Measurements from ENCODE around the gene CACNA2D1.

GRCh38 chr7:82128546-82128945 is 315.0 kb downstream of the CACNA2D1 start:
- TF ChIP-seq TAF1 (IDR thresholded peaks at IDR 0.05; ENCODE audit: borderline replicate concordance, insufficient read depth, low read length) (no peak), POLR2AphosphoS5 (IDR thresholded peaks at IDR 0.05; ENCODE audit: low read depth, low read length) (no peak)
- TF ChIP-seq, protein P1, sequence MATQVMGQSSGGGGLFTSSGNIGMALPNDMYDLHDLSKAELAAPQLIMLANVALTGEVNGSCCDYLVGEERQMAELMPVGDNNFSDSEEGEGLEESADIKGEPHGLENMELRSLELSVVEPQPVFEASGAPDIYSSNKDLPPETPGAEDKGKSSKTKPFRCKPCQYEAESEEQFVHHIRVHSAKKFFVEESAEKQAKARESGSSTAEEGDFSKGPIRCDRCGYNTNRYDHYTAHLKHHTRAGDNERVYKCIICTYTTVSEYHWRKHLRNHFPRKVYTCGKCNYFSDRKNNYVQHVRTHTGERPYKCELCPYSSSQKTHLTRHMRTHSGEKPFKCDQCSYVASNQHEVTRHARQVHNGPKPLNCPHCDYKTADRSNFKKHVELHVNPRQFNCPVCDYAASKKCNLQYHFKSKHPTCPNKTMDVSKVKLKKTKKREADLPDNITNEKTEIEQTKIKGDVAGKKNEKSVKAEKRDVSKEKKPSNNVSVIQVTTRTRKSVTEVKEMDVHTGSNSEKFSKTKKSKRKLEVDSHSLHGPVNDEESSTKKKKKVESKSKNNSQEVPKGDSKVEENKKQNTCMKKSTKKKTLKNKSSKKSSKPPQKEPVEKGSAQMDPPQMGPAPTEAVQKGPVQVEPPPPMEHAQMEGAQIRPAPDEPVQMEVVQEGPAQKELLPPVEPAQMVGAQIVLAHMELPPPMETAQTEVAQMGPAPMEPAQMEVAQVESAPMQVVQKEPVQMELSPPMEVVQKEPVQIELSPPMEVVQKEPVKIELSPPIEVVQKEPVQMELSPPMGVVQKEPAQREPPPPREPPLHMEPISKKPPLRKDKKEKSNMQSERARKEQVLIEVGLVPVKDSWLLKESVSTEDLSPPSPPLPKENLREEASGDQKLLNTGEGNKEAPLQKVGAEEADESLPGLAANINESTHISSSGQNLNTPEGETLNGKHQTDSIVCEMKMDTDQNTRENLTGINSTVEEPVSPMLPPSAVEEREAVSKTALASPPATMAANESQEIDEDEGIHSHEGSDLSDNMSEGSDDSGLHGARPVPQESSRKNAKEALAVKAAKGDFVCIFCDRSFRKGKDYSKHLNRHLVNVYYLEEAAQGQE (IDR thresholded peaks at IDR 0.05; ENCODE audit: insufficient read depth in 1 of 2, low read depth in 2 of 2, low read length in 2 of 2) = no peak
